HFF-Myc (cell line): ENCODE results near the gene BRD7.

Experiments used
- DNase-seq: peaks from one replicate; pipeline ENCODE4 v3.0.0-alpha.2; 2011; ENCODE audit warnings: low read depth; ENCODE audit errors: extremely low read depth
- H3K4me3 ChIP-seq: replicated peaks from 2 replicates; pipeline ENCODE4 v1.5.1; 2011; ENCODE audit warnings: low read depth, mild to moderate bottlenecking, control low read depth, low read length
- TF ChIP-seq, protein P1 (sequence below): IDR thresholded peaks from 2 replicates; pipeline ENCODE4 v1.5.1; 2012; ENCODE audit warnings: mild to moderate bottlenecking, low read depth, low read length, control low read depth; ENCODE audit errors: missing control alignments

Gene BRD7

DNA sequence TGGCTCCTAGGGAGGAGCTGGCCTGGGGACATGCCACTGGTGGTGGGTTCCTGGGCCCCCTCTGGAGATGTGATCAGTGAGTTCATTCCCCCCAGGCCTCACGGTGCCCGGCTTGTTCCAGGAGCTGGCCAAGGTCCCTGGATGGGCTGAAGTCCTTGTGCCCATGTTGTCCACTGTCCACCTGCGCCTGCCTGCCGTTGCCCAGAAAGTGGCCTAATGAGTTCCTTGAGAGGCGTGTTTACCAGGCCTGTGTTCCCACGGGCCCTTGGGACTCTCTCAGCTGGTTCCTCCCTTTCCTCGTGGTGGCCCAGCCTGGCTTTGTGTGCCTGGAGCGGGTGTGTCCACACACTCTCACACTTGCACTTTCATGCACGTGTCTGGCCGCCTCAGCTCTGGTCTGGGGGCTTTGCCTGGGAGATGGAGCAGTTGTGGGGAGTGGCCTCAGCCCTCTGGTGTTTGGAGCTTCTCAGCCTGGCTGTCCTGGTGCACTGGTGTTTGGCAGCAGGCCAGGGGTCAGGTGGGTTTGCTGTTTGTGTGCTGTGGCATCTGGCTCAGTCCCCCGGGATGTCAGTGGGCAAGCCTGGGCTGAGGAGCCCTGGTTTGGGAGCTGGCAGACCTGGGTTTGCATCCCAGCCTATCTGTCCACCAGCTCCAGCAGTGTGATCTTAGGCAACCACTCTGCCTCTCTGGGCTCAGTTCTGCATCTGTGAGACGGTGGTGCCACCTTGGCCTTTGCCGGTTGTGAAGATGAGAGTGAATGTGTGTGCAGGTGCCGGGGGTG lies 84.5 kb downstream of the BRD7 start:
- H3K4me3 ChIP-seq, result no peak overlapping the region
- no peak for DNase-seq
- TF ChIP-seq, protein P1, sequence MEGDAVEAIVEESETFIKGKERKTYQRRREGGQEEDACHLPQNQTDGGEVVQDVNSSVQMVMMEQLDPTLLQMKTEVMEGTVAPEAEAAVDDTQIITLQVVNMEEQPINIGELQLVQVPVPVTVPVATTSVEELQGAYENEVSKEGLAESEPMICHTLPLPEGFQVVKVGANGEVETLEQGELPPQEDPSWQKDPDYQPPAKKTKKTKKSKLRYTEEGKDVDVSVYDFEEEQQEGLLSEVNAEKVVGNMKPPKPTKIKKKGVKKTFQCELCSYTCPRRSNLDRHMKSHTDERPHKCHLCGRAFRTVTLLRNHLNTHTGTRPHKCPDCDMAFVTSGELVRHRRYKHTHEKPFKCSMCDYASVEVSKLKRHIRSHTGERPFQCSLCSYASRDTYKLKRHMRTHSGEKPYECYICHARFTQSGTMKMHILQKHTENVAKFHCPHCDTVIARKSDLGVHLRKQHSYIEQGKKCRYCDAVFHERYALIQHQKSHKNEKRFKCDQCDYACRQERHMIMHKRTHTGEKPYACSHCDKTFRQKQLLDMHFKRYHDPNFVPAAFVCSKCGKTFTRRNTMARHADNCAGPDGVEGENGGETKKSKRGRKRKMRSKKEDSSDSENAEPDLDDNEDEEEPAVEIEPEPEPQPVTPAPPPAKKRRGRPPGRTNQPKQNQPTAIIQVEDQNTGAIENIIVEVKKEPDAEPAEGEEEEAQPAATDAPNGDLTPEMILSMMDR, result no peak

GRCh38 chr16:50282955-50283631 lies 85.7 kb downstream of the BRD7 start:
- no peak overlapping the region for H3K4me3 ChIP-seq
- TF ChIP-seq, protein P1, result no peak
- no peak for DNase-seq

DNA sequence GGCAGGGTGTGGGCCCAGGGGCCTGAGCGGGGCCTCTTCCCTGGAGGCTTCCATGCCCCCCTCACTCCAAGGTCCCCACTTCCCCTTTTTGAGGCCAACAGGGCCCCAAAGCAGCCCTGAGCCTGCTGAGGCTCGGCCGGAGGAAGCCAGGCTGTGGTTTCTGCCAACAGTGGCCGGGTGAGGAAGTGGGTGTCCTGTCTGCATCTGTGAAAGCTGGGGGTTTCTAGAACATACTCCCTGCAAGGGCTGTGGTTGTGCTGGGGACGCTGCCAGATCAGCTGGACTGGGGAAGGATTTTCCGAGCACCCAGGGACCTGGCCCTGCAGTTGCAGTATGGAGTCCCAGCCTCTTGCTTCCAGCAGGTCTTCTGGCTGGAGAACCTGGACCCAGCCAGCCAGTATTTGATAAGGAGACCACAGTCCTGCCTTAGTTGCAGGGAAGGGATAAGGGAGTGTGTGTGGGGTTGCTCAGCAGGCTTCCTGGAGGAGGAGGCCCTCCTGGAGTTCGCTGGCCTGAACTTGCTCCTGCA lies 86.7 kb downstream of the BRD7 start:
- DNase-seq, result no peak
- TF ChIP-seq, protein P1, result no peak
- no peak overlapping the region for H3K4me3 ChIP-seq

- no peak for DNase-seq
- TF ChIP-seq, protein P1, result no peak
- no peak overlapping the region for H3K4me3 ChIP-seq
These were observed 87.3 kb downstream of the BRD7 start for GRCh38 chr16:50281391-50282009.

DNA sequence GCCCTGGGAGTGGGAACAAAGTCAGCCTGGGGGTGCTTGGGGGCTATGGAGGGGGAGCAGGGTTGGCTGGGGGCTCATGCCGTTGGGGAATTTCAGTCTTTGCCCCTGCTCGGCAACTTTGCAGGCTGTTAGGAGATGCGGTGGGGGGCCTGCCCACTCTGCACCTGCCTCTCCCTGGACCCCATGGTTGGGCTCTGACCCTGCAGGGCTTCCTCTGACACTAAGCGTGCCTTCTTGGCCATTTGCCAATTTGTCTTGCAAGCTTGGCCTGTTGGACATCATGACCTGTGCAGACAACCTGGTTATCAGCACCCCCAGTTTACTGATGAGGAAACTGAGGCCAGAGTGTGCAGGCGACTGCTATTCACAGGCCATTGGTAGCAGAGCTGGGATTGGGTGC lies 87.9 kb downstream of the BRD7 start:
- no peak for DNase-seq
- H3K4me3 ChIP-seq, result no peak overlapping the region
- TF ChIP-seq, protein P1, result no peak

DNA sequence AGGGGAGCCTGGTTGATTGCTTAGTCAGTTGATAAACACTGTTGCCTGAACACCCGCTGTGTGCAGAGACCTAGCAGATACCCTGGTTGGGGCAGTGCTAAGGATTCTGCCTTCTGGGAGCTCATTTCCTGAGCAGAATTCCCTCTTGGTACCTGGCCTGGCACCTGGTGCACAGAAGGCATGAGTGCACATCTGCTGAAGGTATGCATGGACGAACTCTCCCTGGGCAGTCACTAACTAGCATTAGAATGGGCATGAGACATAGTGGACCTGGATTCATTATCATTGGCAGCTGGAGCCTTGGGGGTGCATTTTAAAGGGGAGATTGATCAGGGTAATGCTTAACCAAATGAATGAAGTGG lies 89.3 kb downstream of the BRD7 start:
- DNase-seq, result no peak
- no peak overlapping the region for H3K4me3 ChIP-seq
- TF ChIP-seq, protein P1, result no peak
